H1 (cell line): ENCODE data around the gene CHTF8. TPM values are rescaled to one million over a fixed set of nuclear protein-coding genes. Genes with fewer than 3 reads are reported as not detected.

ENCODE experiments used
- CTCF ChIA-PET: fragments of 300-600 bp; sonication (Branson Sonifier 250); formaldehyde crosslinking; loops from one replicate; lab custom pipeline; 2021; ENCODE audit not compliant: partially characterized antibody; lab: Charles Lee
- POLR2A ChIA-PET: fragments of 300-600 bp; sonication (Branson Sonifier 250); formaldehyde crosslinking; loops from one replicate; lab custom pipeline; 2021; ENCODE audit warnings: inconsistent platforms; ENCODE audit not compliant: partially characterized antibody; lab: Charles Lee
- DNase-seq, 2 experiments: peaks; one replicate each; pipeline versions ENCODE4 v3.0.0 to v3.0.0-alpha.2; 2010 to 2022; ENCODE audit warnings: low spot score in 2 of 2, low read depth in 1 of 2, mixed read lengths in 1 of 2
- FAIRE-seq: peaks from 2 replicates; lab custom pipeline; 2011; peaks lifted over from hg19 to GRCh38; lab: Jason Lieb, UNC
- H2AFZ ChIP-seq: 2 replicates; pipeline ENCODE4 v1.8.1; 2012; ENCODE audit warnings: low read length, inconsistent platforms
- H2AK5ac ChIP-seq: 2 replicates; pipeline ENCODE4 v1.6.1; 2013; ENCODE audit warnings: low read depth, low read length
- H2BK120ac ChIP-seq: replicated peaks from 2 replicates; pipeline ENCODE3; 2013; ENCODE audit warnings: low read depth, low read length, inconsistent platforms
- H2BK12ac ChIP-seq: 2 replicates; pipeline ENCODE4 v1.6.1; 2013; ENCODE audit warnings: low read depth, low read length
- H2BK15ac ChIP-seq: 2 replicates; pipeline ENCODE4 v1.6.1; 2013; ENCODE audit warnings: low read length
- H2BK20ac ChIP-seq: 2 replicates; pipeline ENCODE4 v1.6.1; 2013; ENCODE audit warnings: low read length
- H2BK5ac ChIP-seq: 2 replicates; pipeline ENCODE4 v1.6.1; 2013; ENCODE audit warnings: low read depth, low read length
- H3K14ac ChIP-seq: 2 replicates; pipeline ENCODE4 v1.6.1; 2013; ENCODE audit warnings: inconsistent platforms; ENCODE audit not compliant: insufficient read length
- H3K18ac ChIP-seq: 2 replicates; pipeline ENCODE4 v1.6.1; 2013; ENCODE audit warnings: low read length; ENCODE audit errors: extremely low read depth
- H3K23ac ChIP-seq: 2 replicates; pipeline ENCODE4 v1.6.1; 2013; ENCODE audit warnings: inconsistent platforms; ENCODE audit not compliant: insufficient read length
- H3K23me2 ChIP-seq: 2 replicates; pipeline ENCODE4 v1.6.1; 2013; ENCODE audit warnings: low read depth, low read length
- H3K27ac ChIP-seq: 2 replicates; pipeline ENCODE4 v1.6.1; 2011; ENCODE audit warnings: low read depth, low read length, inconsistent platforms
- H3K27me3 ChIP-seq, 4 experiments: replicated peaks in 1 of 4; 1 replicate in 1 of 4; 2 replicates in 3 of 4; pipeline versions ENCODE4 v1.6.1 to v1.8.1; 2011 to 2013; ENCODE audit warnings: low read length in 3 of 4, mild to moderate bottlenecking in 3 of 4, inconsistent platforms in 2 of 4, mixed read lengths in 2 of 4, moderate library complexity in 1 of 4; ENCODE audit not compliant: control insufficient read depth in 3 of 4, insufficient read depth in 3 of 4; ENCODE audit errors: extremely low read depth in 1 of 4
- H3K36me3 ChIP-seq, 4 experiments: 2 replicates each; pipeline versions ENCODE4 v1.6.1 to v1.8.1; 2011 to 2013; ENCODE audit warnings: mild to moderate bottlenecking in 4 of 4, low read length in 3 of 4, moderate library complexity in 2 of 4, control low read depth in 1 of 4, inconsistent platforms in 1 of 4; ENCODE audit not compliant: insufficient read depth in 4 of 4, control insufficient read depth in 2 of 4
- H3K4ac ChIP-seq: replicated peaks from 2 replicates; pipeline ENCODE3; 2013; ENCODE audit warnings: low read length, low read depth, mixed read lengths, inconsistent platforms; ENCODE audit not compliant: insufficient read length
- H3K4me1 ChIP-seq, 4 experiments: replicated peaks in 1 of 4; 1 replicate in 1 of 4; 2 replicates in 3 of 4; pipeline versions ENCODE4 v1.6.1 to v1.8.1; 2011 to 2013; ENCODE audit warnings: low read length in 3 of 4, inconsistent platforms in 2 of 4, mixed read lengths in 1 of 4; ENCODE audit not compliant: insufficient read depth in 4 of 4, control insufficient read depth in 3 of 4
- H3K4me2 ChIP-seq, 2 experiments: 2 replicates each; pipeline versions ENCODE4 v1.6.1 to v1.8.1; 2011 to 2013; ENCODE audit warnings: low read depth in 2 of 2, low read length in 2 of 2, control low read depth in 1 of 2, inconsistent platforms in 1 of 2, mild to moderate bottlenecking in 1 of 2; ENCODE audit not compliant: insufficient read depth in 1 of 2
- H3K4me3 ChIP-seq, 4 experiments: fragments of 200-600, 300-600 bp in 1 of 4; sonication (generic), shearing (Covaris generic), sonication (Bioruptor Twin) in 1 of 4; 2 replicates each; pipeline versions ENCODE4 v1.5.1 to v1.8.1; 2011 to 2016; ENCODE audit warnings: low read length in 4 of 4, low read depth in 3 of 4, control low read depth in 2 of 4, inconsistent platforms in 2 of 4, mild to moderate bottlenecking in 2 of 4, mixed read lengths in 1 of 4, moderate library complexity in 1 of 4; ENCODE audit not compliant: insufficient read depth in 2 of 4; ENCODE audit errors: extremely low read depth in 1 of 4
- H3K56ac ChIP-seq: replicated peaks from 2 replicates; pipeline ENCODE3; 2013; ENCODE audit warnings: low read depth, mild to moderate bottlenecking, mixed read lengths, low read length, inconsistent platforms; ENCODE audit not compliant: insufficient read length
- H3K79me1 ChIP-seq: 2 replicates; pipeline ENCODE4 v1.6.1; 2013; ENCODE audit warnings: low read depth, low read length, control low read depth
- H3K79me2 ChIP-seq, 2 experiments: 2 replicates each; pipeline versions ENCODE4 v1.6.1 to v1.8.1; 2012 to 2013; ENCODE audit warnings: low read length in 2 of 2, mild to moderate bottlenecking in 2 of 2, inconsistent platforms in 1 of 2; ENCODE audit not compliant: insufficient read depth in 2 of 2, control insufficient read depth in 1 of 2
- H3K9ac ChIP-seq, 4 experiments: replicated peaks in 1 of 4; 1 replicate in 1 of 4; 2 replicates in 3 of 4; pipeline versions ENCODE4 v1.6.1 to v1.8.1; 2011 to 2013; ENCODE audit warnings: low read depth in 3 of 4, low read length in 3 of 4, control low read depth in 2 of 4, mild to moderate bottlenecking in 2 of 4, moderate library complexity in 2 of 4, inconsistent platforms in 1 of 4; ENCODE audit errors: extremely low read depth in 1 of 4
- H3K9me3 ChIP-seq, 2 experiments: 2 replicates each; pipeline versions ENCODE4 v1.6.1 to v1.8.1; 2012 to 2013; ENCODE audit warnings: mild to moderate bottlenecking in 2 of 2, moderate library complexity in 2 of 2, control low read depth in 1 of 2, inconsistent platforms in 1 of 2, low read depth in 1 of 2, low read length in 1 of 2, mixed read lengths in 1 of 2; ENCODE audit not compliant: insufficient read depth in 2 of 2
- H4K20me1 ChIP-seq, 2 experiments: replicated peaks in 1 of 2; 2 replicates each; pipeline versions ENCODE3 to v1.8.1; 2011 to 2013; ENCODE audit warnings: inconsistent platforms in 2 of 2, low read length in 2 of 2, mild to moderate bottlenecking in 1 of 2; ENCODE audit not compliant: insufficient read depth in 2 of 2, control insufficient read depth in 1 of 2
- H4K5ac ChIP-seq: 2 replicates; pipeline ENCODE4 v1.6.1; 2013; ENCODE audit warnings: low read length, low read depth, mixed read lengths, inconsistent platforms; ENCODE audit not compliant: insufficient read length
- H4K8ac ChIP-seq: 2 replicates; pipeline ENCODE4 v1.8.0; 2013; ENCODE audit warnings: mild to moderate bottlenecking, moderate library complexity, low read length, inconsistent platforms; ENCODE audit not compliant: insufficient read depth; ENCODE audit errors: extremely low read depth
- H4K91ac ChIP-seq: replicated peaks from 2 replicates; pipeline ENCODE3; 2013; ENCODE audit warnings: low read length, mixed read lengths, inconsistent platforms; ENCODE audit not compliant: insufficient read length
- ATF3 ChIP-seq: IDR thresholded peaks from 2 replicates; pipeline ENCODE4 v1.6.1; 2011; ENCODE audit warnings: low read depth, mild to moderate bottlenecking, low read length; ENCODE audit not compliant: insufficient read depth
- BACH1 ChIP-seq: IDR thresholded peaks from 2 replicates; pipeline ENCODE4 v1.6.1; 2012; ENCODE audit warnings: low read length, improper control_type of control experiment
- BCL11A ChIP-seq, 2 experiments: IDR thresholded peaks; one replicate each; pipeline ENCODE4 v1.6.1; 2011; ENCODE audit warnings: low read depth in 2 of 2, low read length in 2 of 2, mild to moderate bottlenecking in 2 of 2
- CEBPB ChIP-seq: IDR thresholded peaks from 2 replicates; pipeline ENCODE4 v1.6.1; 2012; ENCODE audit warnings: low read depth, low read length
- CHD1 ChIP-seq: IDR thresholded peaks from 2 replicates; pipeline ENCODE4 v1.6.1; 2012; ENCODE audit warnings: low read depth, low read length, improper control_type of control experiment
- FOSL1 ChIP-seq: IDR thresholded peaks from 2 replicates; pipeline ENCODE4 v1.6.1; 2011; ENCODE audit warnings: mild to moderate bottlenecking, low read depth, low read length, moderate library complexity; ENCODE audit not compliant: insufficient read depth
- HDAC2 ChIP-seq, 2 experiments: fragments of 300-600 bp in 1 of 2; sonication (generic) in 1 of 2; IDR thresholded peaks; 2 replicates each; pipeline ENCODE4 v1.6.1; 2011 to 2012; ENCODE audit warnings: low read depth in 2 of 2, low read length in 2 of 2, mild to moderate bottlenecking in 2 of 2, moderate library complexity in 2 of 2, borderline replicate concordance in 1 of 2, inconsistent platforms in 1 of 2
- JUND ChIP-seq: IDR thresholded peaks from 2 replicates; pipeline ENCODE4 v1.6.1; 2011; ENCODE audit warnings: mild to moderate bottlenecking, improper control_type of control experiment, low read length
- POLR2A ChIP-seq, 2 experiments: IDR thresholded peaks; 1 replicate in 1 of 2; 2 replicates in 1 of 2; pipeline ENCODE4 v1.6.1; 2011; ENCODE audit warnings: low read depth in 2 of 2, low read length in 2 of 2, mild to moderate bottlenecking in 2 of 2; ENCODE audit errors: control extremely low read depth in 1 of 2
- SP1 ChIP-seq: IDR thresholded peaks from 2 replicates; pipeline ENCODE4 v1.6.1; 2011; ENCODE audit warnings: low read depth, low read length
- SUZ12 ChIP-seq: fragments of 200-600 bp; sonication (generic); IDR thresholded peaks from 2 replicates; pipeline ENCODE4 v1.6.1; 2012; ENCODE audit warnings: mild to moderate bottlenecking, inconsistent platforms, low read length, moderate library complexity, mixed read lengths
- YY1 ChIP-seq: IDR thresholded peaks from 2 replicates; pipeline ENCODE4 v1.6.1; 2011; ENCODE audit warnings: low read depth, mild to moderate bottlenecking, low read length
- WGBS, 2 experiments: shearing (Covaris generic) in 1 of 2; methylation state at CpG; one replicate each; pipeline versions ENCODE4 v1.1.6 to v1.1.7; 2013 to 2015; ENCODE audit warnings: low lambda C conversion rate in 2 of 2, mixed read lengths in 2 of 2, inconsistent platforms in 1 of 2, low coverage in 1 of 2, missing lambda C conversion rate in 1 of 2; ENCODE audit not compliant: insufficient replicate concordance in 2 of 2, insufficient coverage in 1 of 2, insufficient read length in 1 of 2; ENCODE audit errors: extremely low coverage in 1 of 2, missing lambda C conversion rate in 1 of 2; 5-methylcytosine and 5-hydroxymethylcytosine counted together
- polyA plus RNA-seq, 7 experiments: library from polyadenylated mRNA; depleted of rRNA in 3 of 7; stranded (reverse) in 5 of 7; unstranded in 2 of 7; fragments of >200 nt in 5 of 7; fragments of 200-250 nt in 2 of 7; gene quantifications; 1 replicate in 5 of 7; 2 replicates in 1 of 7; 4 replicates in 1 of 7; pipeline versions ENCODE4 v1.2.1 to v1.2.3, GENCODE V29; 2011 to 2013; ENCODE audit warnings: missing spikeins in 2 of 7, mixed read lengths in 2 of 7
- total RNA-seq: library from RNA; stranded (reverse); fragmentation: NEBNext Ultra II Directional; extraction: Animal tissue kit (Norgen Biotek cat#: 25700); gene quantifications from 2 replicates; pipeline ENCODE4 v1.2.1, GENCODE V29; 2021
- TF ChIP-seq, protein P1 (sequence below): IDR thresholded peaks from 2 replicates; pipeline ENCODE4 v1.6.1; 2011; ENCODE audit warnings: low read length, improper control_type of control experiment

The CHTF8 gene
- total and polyA plus RNA-seq, 2 of the 8 experiments (the other 6 are each of a cell fraction or from before 2014, with no cell fraction given) = 114 to 138 TPM

GRCh38 chr16:69114976-69115355, 17.4 kb downstream of the CHTF8 start:
- no peak overlapping the region for H3K56ac ChIP-seq
- no peaks in the 10 kb centered on the region for H3K9me3 ChIP-seq
- H2BK120ac ChIP-seq = no peak overlapping the region
- FAIRE-seq (no peak), DNase-seq (no peak)
- H2AK5ac ChIP-seq = no peak overlapping the region
- no peaks in the 10 kb centered on the region for H3K23me2 ChIP-seq
- H2BK5ac ChIP-seq = no peak overlapping the region
- CTCF ChIA-PET = interaction anchor here (0.6 to 10.6 kb wide), 7 partner anchors 7 to 265 kb away, joined by 3 to 174 read pairs (median 4); no protein-coding TSS in a partner anchor
- H3K79me1 ChIP-seq = peaks cover 19% of the 10 kb centered on the region
- H3K4me2 ChIP-seq = no peak overlapping the region
- H4K20me1 ChIP-seq = peaks cover 11 to 15% of the 10 kb centered on the region in 2 experiments
- no peak overlapping the region for H3K14ac ChIP-seq
- no peak overlapping the region for H4K91ac ChIP-seq
- peaks cover 40 to 83% (median 70%) of the 10 kb centered on the region in 4 experiments for H3K36me3 ChIP-seq
- H3K27me3 ChIP-seq = no peaks in the 10 kb centered on the region
- H3K27ac ChIP-seq = no peak overlapping the region
- H3K4ac ChIP-seq = no peak overlapping the region
- 97% methylated on average over 6 of the region's 6 CpGs; no CpG with 5 or more reads in 1 of the 2 experiments for WGBS, 2 experiments
- POLR2A ChIA-PET = interaction anchor here (1.3 to 3.8 kb wide), 3 partner anchors 18 to 82 kb away, joined by 3 to 17 read pairs (median 9); partner anchors contain the start of genes CHTF8 and UTP4
- H3K4me3 ChIP-seq = no peak overlapping the region
- H2BK12ac ChIP-seq = no peak overlapping the region
- H2AFZ ChIP-seq = no peak overlapping the region
- H3K23ac ChIP-seq = no peak overlapping the region
- no peak overlapping the region for H3K9ac ChIP-seq
- no peak overlapping the region for H4K8ac ChIP-seq
- no peaks in the 10 kb centered on the region for H3K4me1 ChIP-seq
- no peak overlapping the region for H4K5ac ChIP-seq
- H2BK20ac ChIP-seq = no peak overlapping the region
- H2BK15ac ChIP-seq = no peak overlapping the region
- peaks cover 0 to 21% of the 10 kb centered on the region in 2 experiments; a peak in 1 of 4 replicates for H3K79me2 ChIP-seq
- no peak overlapping the region for H3K18ac ChIP-seq
- TF ChIP-seq SP1 = no peak
- no peak for TF ChIP-seq FOSL1
- TF ChIP-seq CHD1 = no peak
- no peak for TF ChIP-seq SUZ12
- no peak for TF ChIP-seq HDAC2 (IDR thresholded peaks at IDR 0.05; ENCODE audit: borderline replicate concordance in 1 of 2, low read depth in 2 of 2, low read length in 2 of 2)
- TF ChIP-seq, protein P1, sequence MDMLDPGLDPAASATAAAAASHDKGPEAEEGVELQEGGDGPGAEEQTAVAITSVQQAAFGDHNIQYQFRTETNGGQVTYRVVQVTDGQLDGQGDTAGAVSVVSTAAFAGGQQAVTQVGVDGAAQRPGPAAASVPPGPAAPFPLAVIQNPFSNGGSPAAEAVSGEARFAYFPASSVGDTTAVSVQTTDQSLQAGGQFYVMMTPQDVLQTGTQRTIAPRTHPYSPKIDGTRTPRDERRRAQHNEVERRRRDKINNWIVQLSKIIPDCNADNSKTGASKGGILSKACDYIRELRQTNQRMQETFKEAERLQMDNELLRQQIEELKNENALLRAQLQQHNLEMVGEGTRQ = no peak
- no peak for TF ChIP-seq ATF3
- TF ChIP-seq CEBPB = no peak
- TF ChIP-seq JUND = no peak
- no peak for TF ChIP-seq BACH1
- TF ChIP-seq BCL11A (IDR thresholded peaks at IDR 0.05; ENCODE audit: low read depth in 2 of 2, low read length in 2 of 2) = no peak
- no peak for TF ChIP-seq POLR2A (IDR thresholded peaks at IDR 0.05; ENCODE audit: control extremely low read depth in 1 of 2, low read depth in 2 of 2, low read length in 2 of 2)
- no peak for TF ChIP-seq YY1
